H1 (cell line): ENCODE results near the gene MAB21L3. TPM values are rescaled to one million over a fixed set of nuclear protein-coding genes. Genes with fewer than 3 reads are reported as not detected.

Experiments
- CTCF ChIA-PET: fragments of 300-600 bp; sonication (Branson Sonifier 250); formaldehyde crosslinking; loops from one replicate; lab custom pipeline; 2021; ENCODE audit not compliant: partially characterized antibody; lab: Charles Lee
- POLR2A ChIA-PET: fragments of 300-600 bp; sonication (Branson Sonifier 250); formaldehyde crosslinking; loops from one replicate; lab custom pipeline; 2021; ENCODE audit warnings: inconsistent platforms; ENCODE audit not compliant: partially characterized antibody; lab: Charles Lee
- DNase-seq, 2 experiments: peaks; one replicate each; pipeline versions ENCODE4 v3.0.0 to v3.0.0-alpha.2; 2010 to 2022; ENCODE audit warnings: low spot score in 2 of 2, low read depth in 1 of 2, mixed read lengths in 1 of 2
- FAIRE-seq: peaks from 2 replicates; lab custom pipeline; 2011; peaks lifted over from hg19 to GRCh38; lab: Jason Lieb, UNC
- H2AFZ ChIP-seq: 2 replicates; pipeline ENCODE4 v1.8.1; 2012; ENCODE audit warnings: low read length, inconsistent platforms
- H2AK5ac ChIP-seq: 2 replicates; pipeline ENCODE4 v1.6.1; 2013; ENCODE audit warnings: low read depth, low read length
- H2BK120ac ChIP-seq: replicated peaks from 2 replicates; pipeline ENCODE3; 2013; ENCODE audit warnings: low read depth, low read length, inconsistent platforms
- H2BK12ac ChIP-seq: 2 replicates; pipeline ENCODE4 v1.6.1; 2013; ENCODE audit warnings: low read depth, low read length
- H2BK15ac ChIP-seq: 2 replicates; pipeline ENCODE4 v1.6.1; 2013; ENCODE audit warnings: low read length
- H2BK20ac ChIP-seq: 2 replicates; pipeline ENCODE4 v1.6.1; 2013; ENCODE audit warnings: low read length
- H2BK5ac ChIP-seq: 2 replicates; pipeline ENCODE4 v1.6.1; 2013; ENCODE audit warnings: low read depth, low read length
- H3K14ac ChIP-seq: 2 replicates; pipeline ENCODE4 v1.6.1; 2013; ENCODE audit warnings: inconsistent platforms; ENCODE audit not compliant: insufficient read length
- H3K18ac ChIP-seq: 2 replicates; pipeline ENCODE4 v1.6.1; 2013; ENCODE audit warnings: low read length; ENCODE audit errors: extremely low read depth
- H3K23ac ChIP-seq: 2 replicates; pipeline ENCODE4 v1.6.1; 2013; ENCODE audit warnings: inconsistent platforms; ENCODE audit not compliant: insufficient read length
- H3K23me2 ChIP-seq: 2 replicates; pipeline ENCODE4 v1.6.1; 2013; ENCODE audit warnings: low read depth, low read length
- H3K27ac ChIP-seq: 2 replicates; pipeline ENCODE4 v1.6.1; 2011; ENCODE audit warnings: low read depth, low read length, inconsistent platforms
- H3K27me3 ChIP-seq, 4 experiments: replicated peaks in 1 of 4; 1 replicate in 1 of 4; 2 replicates in 3 of 4; pipeline versions ENCODE4 v1.6.1 to v1.8.1; 2011 to 2013; ENCODE audit warnings: low read length in 3 of 4, mild to moderate bottlenecking in 3 of 4, inconsistent platforms in 2 of 4, mixed read lengths in 2 of 4, moderate library complexity in 1 of 4; ENCODE audit not compliant: control insufficient read depth in 3 of 4, insufficient read depth in 3 of 4; ENCODE audit errors: extremely low read depth in 1 of 4
- H3K36me3 ChIP-seq, 4 experiments: 2 replicates each; pipeline versions ENCODE4 v1.6.1 to v1.8.1; 2011 to 2013; ENCODE audit warnings: mild to moderate bottlenecking in 4 of 4, low read length in 3 of 4, moderate library complexity in 2 of 4, control low read depth in 1 of 4, inconsistent platforms in 1 of 4; ENCODE audit not compliant: insufficient read depth in 4 of 4, control insufficient read depth in 2 of 4
- H3K4ac ChIP-seq: replicated peaks from 2 replicates; pipeline ENCODE3; 2013; ENCODE audit warnings: low read length, low read depth, mixed read lengths, inconsistent platforms; ENCODE audit not compliant: insufficient read length
- H3K4me1 ChIP-seq, 4 experiments: replicated peaks in 1 of 4; 1 replicate in 1 of 4; 2 replicates in 3 of 4; pipeline versions ENCODE4 v1.6.1 to v1.8.1; 2011 to 2013; ENCODE audit warnings: low read length in 3 of 4, inconsistent platforms in 2 of 4, mixed read lengths in 1 of 4; ENCODE audit not compliant: insufficient read depth in 4 of 4, control insufficient read depth in 3 of 4
- H3K4me2 ChIP-seq, 2 experiments: 2 replicates each; pipeline versions ENCODE4 v1.6.1 to v1.8.1; 2011 to 2013; ENCODE audit warnings: low read depth in 2 of 2, low read length in 2 of 2, control low read depth in 1 of 2, inconsistent platforms in 1 of 2, mild to moderate bottlenecking in 1 of 2; ENCODE audit not compliant: insufficient read depth in 1 of 2
- H3K4me3 ChIP-seq, 4 experiments: fragments of 200-600, 300-600 bp in 1 of 4; sonication (generic), shearing (Covaris generic), sonication (Bioruptor Twin) in 1 of 4; 2 replicates each; pipeline versions ENCODE4 v1.5.1 to v1.8.1; 2011 to 2016; ENCODE audit warnings: low read length in 4 of 4, low read depth in 3 of 4, control low read depth in 2 of 4, inconsistent platforms in 2 of 4, mild to moderate bottlenecking in 2 of 4, mixed read lengths in 1 of 4, moderate library complexity in 1 of 4; ENCODE audit not compliant: insufficient read depth in 2 of 4; ENCODE audit errors: extremely low read depth in 1 of 4
- H3K56ac ChIP-seq: replicated peaks from 2 replicates; pipeline ENCODE3; 2013; ENCODE audit warnings: low read depth, mild to moderate bottlenecking, mixed read lengths, low read length, inconsistent platforms; ENCODE audit not compliant: insufficient read length
- H3K79me1 ChIP-seq: 2 replicates; pipeline ENCODE4 v1.6.1; 2013; ENCODE audit warnings: low read depth, low read length, control low read depth
- H3K79me2 ChIP-seq, 2 experiments: 2 replicates each; pipeline versions ENCODE4 v1.6.1 to v1.8.1; 2012 to 2013; ENCODE audit warnings: low read length in 2 of 2, mild to moderate bottlenecking in 2 of 2, inconsistent platforms in 1 of 2; ENCODE audit not compliant: insufficient read depth in 2 of 2, control insufficient read depth in 1 of 2
- H3K9ac ChIP-seq, 4 experiments: replicated peaks in 1 of 4; 1 replicate in 1 of 4; 2 replicates in 3 of 4; pipeline versions ENCODE4 v1.6.1 to v1.8.1; 2011 to 2013; ENCODE audit warnings: low read depth in 3 of 4, low read length in 3 of 4, control low read depth in 2 of 4, mild to moderate bottlenecking in 2 of 4, moderate library complexity in 2 of 4, inconsistent platforms in 1 of 4; ENCODE audit errors: extremely low read depth in 1 of 4
- H3K9me3 ChIP-seq, 2 experiments: 2 replicates each; pipeline versions ENCODE4 v1.6.1 to v1.8.1; 2012 to 2013; ENCODE audit warnings: mild to moderate bottlenecking in 2 of 2, moderate library complexity in 2 of 2, control low read depth in 1 of 2, inconsistent platforms in 1 of 2, low read depth in 1 of 2, low read length in 1 of 2, mixed read lengths in 1 of 2; ENCODE audit not compliant: insufficient read depth in 2 of 2
- H4K20me1 ChIP-seq, 2 experiments: replicated peaks in 1 of 2; 2 replicates each; pipeline versions ENCODE3 to v1.8.1; 2011 to 2013; ENCODE audit warnings: inconsistent platforms in 2 of 2, low read length in 2 of 2, mild to moderate bottlenecking in 1 of 2; ENCODE audit not compliant: insufficient read depth in 2 of 2, control insufficient read depth in 1 of 2
- H4K5ac ChIP-seq: 2 replicates; pipeline ENCODE4 v1.6.1; 2013; ENCODE audit warnings: low read length, low read depth, mixed read lengths, inconsistent platforms; ENCODE audit not compliant: insufficient read length
- H4K8ac ChIP-seq: 2 replicates; pipeline ENCODE4 v1.8.0; 2013; ENCODE audit warnings: mild to moderate bottlenecking, moderate library complexity, low read length, inconsistent platforms; ENCODE audit not compliant: insufficient read depth; ENCODE audit errors: extremely low read depth
- H4K91ac ChIP-seq: replicated peaks from 2 replicates; pipeline ENCODE3; 2013; ENCODE audit warnings: low read length, mixed read lengths, inconsistent platforms; ENCODE audit not compliant: insufficient read length
- CEBPB ChIP-seq: IDR thresholded peaks from 2 replicates; pipeline ENCODE4 v1.6.1; 2012; ENCODE audit warnings: low read depth, low read length
- RAD21 ChIP-seq, 2 experiments: IDR thresholded peaks in 1 of 2; conservative IDR thresholded peaks in 1 of 2; 2 replicates each; pipeline ENCODE4 v1.6.1; 2011; ENCODE audit warnings: low read depth in 2 of 2, low read length in 2 of 2, improper control_type of control experiment in 1 of 2, inconsistent platforms in 1 of 2, mild to moderate bottlenecking in 1 of 2, moderate library complexity in 1 of 2
- RFX5 ChIP-seq: IDR thresholded peaks from 2 replicates; pipeline ENCODE4 v1.6.1; 2011; ENCODE audit warnings: low read depth, low read length, improper control_type of control experiment, borderline replicate concordance
- SAP30 ChIP-seq: fragments of 300-600 bp; sonication (generic); IDR thresholded peaks from 2 replicates; pipeline ENCODE4 v1.7.1; 2012; ENCODE audit warnings: low read length, moderate library complexity, mild to moderate bottlenecking, inconsistent platforms; ENCODE audit not compliant: insufficient read depth, insufficient replicate concordance
- SP4 ChIP-seq: IDR thresholded peaks from 2 replicates; pipeline ENCODE4 v1.6.1; 2012; ENCODE audit warnings: low read length, inconsistent platforms
- WGBS, 2 experiments: shearing (Covaris generic) in 1 of 2; methylation state at CpG; one replicate each; pipeline versions ENCODE4 v1.1.6 to v1.1.7; 2013 to 2015; ENCODE audit warnings: low lambda C conversion rate in 2 of 2, mixed read lengths in 2 of 2, inconsistent platforms in 1 of 2, low coverage in 1 of 2, missing lambda C conversion rate in 1 of 2; ENCODE audit not compliant: insufficient replicate concordance in 2 of 2, insufficient coverage in 1 of 2, insufficient read length in 1 of 2; ENCODE audit errors: extremely low coverage in 1 of 2, missing lambda C conversion rate in 1 of 2; 5-methylcytosine and 5-hydroxymethylcytosine counted together
- polyA plus RNA-seq, 7 experiments: library from polyadenylated mRNA; depleted of rRNA in 3 of 7; stranded (reverse) in 5 of 7; unstranded in 2 of 7; fragments of >200 nt in 5 of 7; fragments of 200-250 nt in 2 of 7; gene quantifications; 1 replicate in 5 of 7; 2 replicates in 1 of 7; 4 replicates in 1 of 7; pipeline versions ENCODE4 v1.2.1 to v1.2.3, GENCODE V29; 2011 to 2013; ENCODE audit warnings: missing spikeins in 2 of 7, mixed read lengths in 2 of 7
- total RNA-seq: library from RNA; stranded (reverse); fragmentation: NEBNext Ultra II Directional; extraction: Animal tissue kit (Norgen Biotek cat#: 25700); gene quantifications from 2 replicates; pipeline ENCODE4 v1.2.1, GENCODE V29; 2021
- TF ChIP-seq, protein P1 (sequence below): IDR thresholded peaks from 2 replicates; pipeline ENCODE4 v1.6.1; 2011; ENCODE audit warnings: low read length, improper control_type of control experiment

MAB21L3 gene
- total and polyA plus RNA-seq, 2 of the 8 experiments (the other 6 are each of a cell fraction or from before 2014, with no cell fraction given): not detected

DNA sequence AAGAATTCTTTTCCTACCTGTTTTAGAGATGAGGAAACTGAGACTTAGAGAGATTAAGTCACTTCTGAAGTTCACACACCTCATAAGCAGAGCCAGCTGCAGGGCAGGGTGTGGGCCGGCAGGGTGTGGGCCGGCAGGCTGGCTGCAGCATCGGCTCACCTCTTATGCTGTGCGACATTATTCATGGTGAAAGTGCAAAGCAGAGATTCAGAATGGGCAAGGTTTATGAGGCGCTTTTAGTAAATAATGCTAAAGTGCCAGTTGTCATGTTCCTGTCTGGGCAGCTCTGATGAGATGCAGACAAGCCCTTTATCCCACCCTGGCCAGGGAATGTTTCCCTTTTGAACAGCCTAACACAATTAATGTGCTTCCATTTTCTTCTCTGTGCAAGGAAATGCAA is 14.6 kb downstream of the MAB21L3 start:
- H3K36me3 ChIP-seq: no peaks in the 10 kb centered on the region
- no peak overlapping the region for H2BK12ac ChIP-seq
- H2AK5ac ChIP-seq: no peak overlapping the region
- WGBS, 2 experiments: 93% methylated on average over 5 of the region's 5 CpGs; no CpG with 5 or more reads in 1 of the 2 experiments
- no peak overlapping the region for H2BK120ac ChIP-seq
- H3K18ac ChIP-seq: no peak overlapping the region
- DNase-seq (no peak), FAIRE-seq (no peak)
- H3K56ac ChIP-seq: no peak overlapping the region
- no peak overlapping the region for H4K8ac ChIP-seq
- H3K4me1 ChIP-seq: no peaks in the 10 kb centered on the region
- no peak overlapping the region for H2AFZ ChIP-seq
- no peak overlapping the region for H3K4me2 ChIP-seq
- no peak overlapping the region for H2BK15ac ChIP-seq
- no peak overlapping the region for H2BK5ac ChIP-seq
- no peak overlapping the region for H2BK20ac ChIP-seq
- H3K79me1 ChIP-seq: no peaks in the 10 kb centered on the region
- H3K79me2 ChIP-seq: no peaks in the 10 kb centered on the region
- ChIA-PET CTCF (interaction anchor here (1.0 to 7.9 kb wide), 3 partner anchors 14 to 375 kb away, joined by 3 to 36 read pairs (median 4); no protein-coding TSS in a partner anchor), POLR2A (no interaction called here)
- no peak overlapping the region for H3K23ac ChIP-seq
- no peaks in the 10 kb centered on the region; a peak in 1 of 7 replicates for H3K27me3 ChIP-seq
- no peaks in the 10 kb centered on the region; the same call in 1 of the 2 replicates for H3K23me2 ChIP-seq
- no peak overlapping the region for H3K27ac ChIP-seq
- no peaks in the 10 kb centered on the region for H4K20me1 ChIP-seq
- H3K9ac ChIP-seq: no peak overlapping the region
- H3K9me3 ChIP-seq: no peaks in the 10 kb centered on the region
- no peak overlapping the region for H3K4ac ChIP-seq
- no peak overlapping the region for H4K5ac ChIP-seq
- no peak overlapping the region for H3K4me3 ChIP-seq
- H4K91ac ChIP-seq: no peak overlapping the region
- no peak overlapping the region for H3K14ac ChIP-seq
- TF ChIP-seq SP4: no peak
- no peak for TF ChIP-seq SAP30
- TF ChIP-seq RAD21 (IDR thresholded peaks at IDR 0.05 in 1 of 2, conservative IDR thresholded peaks at IDR 0.05 in 1 of 2; ENCODE audit: low read depth in 2 of 2, low read length in 2 of 2): no peak
- no peak for TF ChIP-seq RFX5
- no peak for TF ChIP-seq CEBPB
- TF ChIP-seq, protein P1, sequence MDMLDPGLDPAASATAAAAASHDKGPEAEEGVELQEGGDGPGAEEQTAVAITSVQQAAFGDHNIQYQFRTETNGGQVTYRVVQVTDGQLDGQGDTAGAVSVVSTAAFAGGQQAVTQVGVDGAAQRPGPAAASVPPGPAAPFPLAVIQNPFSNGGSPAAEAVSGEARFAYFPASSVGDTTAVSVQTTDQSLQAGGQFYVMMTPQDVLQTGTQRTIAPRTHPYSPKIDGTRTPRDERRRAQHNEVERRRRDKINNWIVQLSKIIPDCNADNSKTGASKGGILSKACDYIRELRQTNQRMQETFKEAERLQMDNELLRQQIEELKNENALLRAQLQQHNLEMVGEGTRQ: no peak
